ENCODE measurements around the gene FECH.
A peak's percentile ranks its signal among the peaks of the same experiment; 100 is the strongest.
"Not testable (repeated sequence)": the region's sequence is repeated elsewhere in the genome, so short reads cannot be mapped to it uniquely, and the experiment has no call there.

FECH gene, protein sequence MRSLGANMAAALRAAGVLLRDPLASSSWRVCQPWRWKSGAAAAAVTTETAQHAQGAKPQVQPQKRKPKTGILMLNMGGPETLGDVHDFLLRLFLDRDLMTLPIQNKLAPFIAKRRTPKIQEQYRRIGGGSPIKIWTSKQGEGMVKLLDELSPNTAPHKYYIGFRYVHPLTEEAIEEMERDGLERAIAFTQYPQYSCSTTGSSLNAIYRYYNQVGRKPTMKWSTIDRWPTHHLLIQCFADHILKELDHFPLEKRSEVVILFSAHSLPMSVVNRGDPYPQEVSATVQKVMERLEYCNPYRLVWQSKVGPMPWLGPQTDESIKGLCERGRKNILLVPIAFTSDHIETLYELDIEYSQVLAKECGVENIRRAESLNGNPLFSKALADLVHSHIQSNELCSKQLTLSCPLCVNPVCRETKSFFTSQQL

DNA sequence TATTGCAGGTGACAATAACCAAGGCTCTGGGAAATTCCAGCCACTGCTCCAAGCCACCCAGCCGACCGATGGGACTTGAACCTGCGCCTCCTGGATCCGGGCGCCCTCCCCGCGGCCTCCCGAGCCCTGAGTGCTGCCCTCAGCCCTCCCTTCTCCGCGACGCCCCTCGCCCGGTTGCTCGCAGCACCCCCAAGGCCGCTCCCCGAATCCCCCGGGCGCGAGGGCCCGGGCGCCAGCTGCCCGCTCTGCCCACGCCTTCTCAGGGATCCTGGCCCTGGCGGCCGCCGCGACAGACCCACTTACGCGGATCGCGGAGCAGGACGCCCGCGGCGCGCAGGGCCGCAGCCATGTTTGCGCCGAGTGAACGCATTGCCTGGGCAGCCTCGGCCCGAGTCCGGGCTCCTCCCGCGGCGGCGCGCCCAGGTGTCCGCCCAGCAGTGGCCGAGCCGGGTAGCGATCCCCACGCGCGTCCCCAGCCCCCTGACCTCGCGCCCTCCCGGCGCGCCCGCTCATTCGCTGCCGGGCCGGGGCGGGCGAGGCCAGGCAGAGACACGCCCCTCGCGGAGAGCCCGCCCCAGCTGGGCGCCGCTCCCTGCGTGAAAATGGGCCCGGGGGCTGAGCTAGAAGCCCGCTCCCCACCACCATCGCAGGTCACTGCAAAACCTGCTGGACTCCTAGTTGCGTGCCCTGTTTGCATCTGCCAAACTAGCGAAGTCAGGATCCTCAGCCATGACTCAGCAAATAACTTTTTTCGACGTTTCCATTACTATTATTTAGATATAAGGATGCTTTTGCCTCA lies at the start of gene FECH:
FECH (minus strand) TSS at position 452 of the 799 bp plus-strand sequence; CDS start at position 370, 82 bp downstream.
- DNase-seq, result peak; percentile 87

DNA sequence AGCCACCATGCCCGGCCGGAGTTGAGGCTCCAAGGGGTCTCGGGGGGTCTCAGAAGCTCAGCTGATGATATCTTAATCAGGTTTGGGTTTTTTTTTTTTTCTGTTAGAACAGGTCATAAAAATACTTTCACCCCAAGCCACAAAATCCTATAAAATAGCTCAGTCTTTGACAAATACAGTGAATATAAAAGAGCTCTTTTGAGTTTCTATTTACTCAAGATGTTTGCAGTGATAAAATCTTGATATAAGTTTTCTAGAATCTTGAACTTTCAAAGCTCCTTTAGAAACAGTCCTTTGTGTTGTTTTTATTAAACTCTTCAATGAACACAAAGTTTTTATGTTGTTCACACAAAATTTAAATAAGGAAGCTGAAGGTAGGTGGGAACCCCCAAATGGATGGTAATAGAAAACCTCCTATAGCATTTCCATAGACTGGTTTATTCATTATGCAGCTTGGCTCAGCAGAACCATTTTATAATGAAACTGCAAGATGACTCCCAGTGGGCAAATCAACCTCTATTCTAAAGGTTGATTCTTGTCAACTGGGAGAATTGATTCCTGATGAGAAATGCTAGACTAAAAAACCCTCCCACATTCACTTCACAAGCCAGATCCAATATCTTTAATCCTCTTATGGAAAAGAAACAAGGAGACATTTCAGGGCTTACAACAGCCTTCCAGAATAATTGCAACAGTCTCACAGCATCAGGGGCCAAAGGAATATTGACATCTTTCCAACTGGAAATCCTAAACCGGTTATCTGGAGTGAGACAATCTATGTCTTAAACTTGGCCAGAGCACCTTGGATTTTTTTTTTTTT lies 48.7 kb upstream of the FECH start:
- DNase-seq, result no peak

DNA sequence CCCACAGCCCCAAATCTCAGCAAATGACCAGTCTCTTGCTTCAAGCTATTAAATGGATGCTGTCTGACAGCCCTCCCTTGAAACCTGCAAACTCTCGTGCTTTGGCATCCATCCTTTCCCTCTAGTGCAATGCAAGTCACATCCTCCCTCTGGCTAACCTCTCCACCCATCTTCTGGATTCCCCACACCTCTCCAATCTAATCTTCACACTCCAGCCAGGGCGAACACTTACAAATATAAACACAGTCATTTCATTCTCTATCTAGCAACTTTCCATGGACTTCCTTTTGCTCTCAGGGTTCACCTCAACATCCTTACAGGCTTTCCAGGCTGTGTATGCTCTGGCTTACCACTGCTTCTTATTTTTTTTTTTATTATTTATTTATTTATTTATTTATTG lies 45.2 kb upstream of the FECH start:
- DNase-seq, result no peak

DNA sequence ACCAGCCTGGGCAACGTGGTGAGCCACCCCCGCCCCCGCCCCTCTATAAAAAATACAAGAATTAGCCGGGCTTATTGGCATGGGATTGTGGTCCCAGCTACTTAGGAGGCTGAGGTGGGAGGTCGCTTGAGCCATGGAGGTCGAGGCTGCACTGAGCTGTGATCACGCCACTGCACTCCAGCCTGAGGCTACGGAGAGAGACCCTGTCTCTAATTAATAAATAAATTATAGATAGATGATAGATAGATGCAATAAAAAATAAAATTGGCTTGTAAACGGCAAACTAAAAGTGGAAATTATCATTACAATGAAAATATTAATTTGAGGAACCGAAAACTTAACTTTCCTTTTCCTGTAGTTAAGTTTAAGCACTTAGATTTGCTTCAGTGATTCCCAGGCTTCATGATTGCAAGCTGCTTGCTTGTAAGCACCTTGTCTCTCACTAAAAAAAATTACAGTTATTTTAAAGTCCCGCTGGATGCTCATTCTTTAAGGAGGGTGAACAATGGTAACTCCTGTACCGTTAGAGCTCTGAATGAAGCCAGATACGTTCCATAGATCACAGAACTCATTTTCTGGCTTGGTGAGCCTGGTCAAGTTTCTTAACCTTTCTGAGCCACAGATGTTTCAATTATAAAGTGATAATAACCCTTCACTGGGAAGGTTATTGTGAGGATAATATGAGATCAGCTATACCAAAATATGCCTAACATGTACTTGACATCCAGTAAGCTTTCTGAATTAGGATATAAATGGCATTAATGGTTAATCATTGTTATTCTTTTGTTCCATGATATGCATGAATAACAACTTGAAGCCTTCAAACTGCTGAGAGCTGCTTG lies 44.5 kb upstream of the FECH start:
- DNase-seq, result no peak

DNA sequence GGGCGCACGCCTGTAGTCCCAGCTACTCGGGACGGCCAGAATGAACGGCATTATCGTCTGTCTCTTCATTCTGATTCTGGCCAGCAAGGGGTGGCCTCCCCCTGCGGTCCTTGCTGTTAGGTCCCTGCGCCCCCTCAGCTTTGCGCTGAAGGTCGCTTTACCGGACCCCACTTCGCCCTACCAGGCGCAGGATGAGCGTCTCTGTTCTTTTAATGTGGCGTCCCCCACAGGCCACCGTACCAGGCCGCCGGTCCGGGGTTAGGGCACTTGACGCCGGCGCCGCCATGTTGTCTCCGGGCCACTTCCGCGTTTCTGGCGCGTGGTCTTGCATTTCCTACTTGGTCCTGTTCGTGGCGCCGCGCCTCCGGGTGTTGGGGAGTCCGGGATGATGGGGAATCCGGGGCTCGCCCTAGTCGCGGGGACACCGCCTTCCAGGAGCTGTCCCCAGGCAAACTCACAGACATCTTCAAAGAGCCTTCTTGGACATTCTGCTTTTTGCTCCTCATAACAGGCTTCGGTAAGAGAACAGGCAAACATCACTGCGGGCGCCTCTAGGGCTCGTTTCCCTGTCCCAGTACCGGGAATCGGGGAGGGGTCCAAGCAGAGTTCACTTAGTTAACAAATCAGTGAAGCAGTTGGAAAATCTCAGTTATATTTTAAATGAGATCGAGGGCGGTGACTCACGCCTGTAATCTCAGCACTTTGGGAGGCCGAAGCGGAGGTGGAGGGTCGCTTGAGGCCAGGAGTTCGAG lies 43.7 kb upstream of the FECH start:
- peak; percentile 98 for DNase-seq

DNA sequence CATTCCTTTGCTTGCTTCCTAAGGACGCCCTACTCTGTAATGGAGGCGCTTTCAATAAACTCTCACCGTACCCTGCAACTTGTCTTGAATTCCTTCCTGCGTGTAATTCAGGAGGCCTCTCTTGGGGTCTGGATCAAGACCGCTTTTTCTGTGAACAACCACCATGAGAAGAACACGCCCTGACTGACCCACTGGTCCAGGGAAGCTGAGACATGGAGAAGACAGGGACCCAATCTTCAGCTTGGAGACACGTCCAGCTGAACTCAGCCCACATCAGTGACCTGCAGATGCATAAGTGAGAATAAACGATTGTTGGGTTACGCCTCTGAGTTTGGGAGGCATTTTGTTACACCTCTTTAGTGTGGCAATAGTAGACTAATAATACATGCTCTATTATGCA lies 42.9 kb upstream of the FECH start:
- DNase-seq, result no peak

DNA sequence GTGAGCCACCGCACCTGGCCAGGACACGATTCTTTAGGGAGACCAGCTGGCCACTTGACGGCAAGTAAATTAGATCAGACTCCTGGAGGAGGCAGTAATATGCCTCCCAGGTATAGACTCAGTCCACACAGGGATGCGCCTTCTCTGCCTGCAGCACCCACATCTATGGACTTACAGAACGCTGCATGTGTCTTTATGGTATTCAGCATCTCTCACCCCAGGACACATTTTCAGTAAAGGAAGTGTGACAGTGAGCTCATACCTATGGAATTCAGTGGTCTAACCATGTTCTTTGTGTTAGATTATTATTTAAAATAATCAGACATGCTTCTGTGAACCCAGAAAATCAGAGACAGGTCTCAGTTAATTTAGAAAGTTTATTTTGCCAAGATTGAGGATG lies 41.0 kb upstream of the FECH start:
- no peak for DNase-seq

DNA sequence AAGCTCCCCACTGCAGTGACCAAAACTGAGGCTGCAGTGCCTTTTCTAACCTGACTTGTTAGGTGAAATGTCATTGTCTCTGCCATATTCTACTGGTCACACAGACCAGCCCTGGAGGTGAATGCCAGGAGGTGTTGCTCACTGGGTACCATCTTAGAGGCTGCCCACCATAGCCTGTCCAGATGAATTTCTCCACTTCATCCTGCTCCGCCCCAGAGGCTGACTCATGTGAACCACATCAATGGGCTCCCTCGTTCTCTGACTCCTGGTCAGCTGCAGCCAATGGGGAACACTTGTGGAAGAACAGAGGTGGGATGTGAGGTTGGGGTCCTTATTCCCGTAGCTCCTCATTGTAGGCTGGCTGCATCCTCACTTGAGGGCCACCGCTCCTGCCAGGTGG lies 38.5 kb upstream of the FECH start:
- no peak for DNase-seq

DNA sequence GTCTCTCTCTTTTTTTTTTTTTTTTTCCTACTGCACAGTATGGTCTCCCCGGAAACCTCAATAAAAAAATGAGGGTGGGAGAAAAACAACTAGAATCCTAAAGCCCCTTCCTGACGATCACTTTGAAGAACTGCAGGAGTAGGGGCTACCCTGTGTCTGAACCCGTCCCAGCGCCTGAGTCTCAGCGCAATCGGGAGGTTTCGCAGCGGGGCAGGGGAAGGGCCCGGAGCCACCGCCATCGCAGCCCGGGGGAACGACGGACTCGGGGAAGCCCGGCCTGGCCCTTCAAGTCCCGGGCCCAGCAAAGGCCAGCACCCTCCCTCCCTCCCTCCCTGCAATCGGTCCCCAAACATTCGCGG lies 34.7 kb upstream of the FECH start:
- DNase-seq, result no peak

DNA sequence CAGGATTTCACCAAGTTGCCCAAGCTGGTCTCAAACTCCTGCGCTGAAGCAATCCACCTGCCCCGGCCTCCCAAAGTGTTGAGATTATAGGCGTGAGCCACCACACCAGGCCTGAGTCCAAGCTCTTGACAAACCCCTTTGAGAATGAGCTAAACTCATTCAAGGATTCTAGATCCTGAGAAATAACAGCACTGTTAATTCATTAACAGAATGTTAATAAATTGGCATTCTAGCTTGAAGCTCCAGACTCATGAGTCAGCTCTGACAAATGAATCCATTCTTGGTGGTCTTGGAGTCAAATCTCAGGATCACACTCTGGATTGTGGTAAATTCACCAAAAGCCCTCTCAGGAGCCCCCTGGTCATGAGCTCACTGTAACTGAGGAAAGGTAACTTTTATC lies 33.4 kb upstream of the FECH start:
- no peak for DNase-seq

DNA sequence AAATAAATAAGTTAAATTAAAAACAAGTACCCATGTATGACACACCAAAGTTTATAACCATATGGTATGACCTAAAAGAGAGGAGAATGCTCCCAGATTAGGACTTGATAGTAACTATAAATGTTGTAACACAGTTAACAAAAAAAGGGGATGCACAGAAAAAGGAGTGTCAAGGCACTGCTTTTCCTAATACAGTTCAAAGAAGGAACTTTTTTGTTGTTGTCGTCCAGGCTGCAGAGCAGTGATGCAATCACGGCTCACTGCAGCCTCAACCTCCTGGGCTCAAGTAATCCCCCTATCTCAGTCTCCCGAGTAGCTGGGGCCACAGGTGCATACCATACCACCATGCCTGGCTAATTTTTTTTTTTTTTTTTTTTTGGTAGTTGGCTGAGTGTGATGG lies 32.4 kb upstream of the FECH start:
- DNase-seq, result no peak

DNA sequence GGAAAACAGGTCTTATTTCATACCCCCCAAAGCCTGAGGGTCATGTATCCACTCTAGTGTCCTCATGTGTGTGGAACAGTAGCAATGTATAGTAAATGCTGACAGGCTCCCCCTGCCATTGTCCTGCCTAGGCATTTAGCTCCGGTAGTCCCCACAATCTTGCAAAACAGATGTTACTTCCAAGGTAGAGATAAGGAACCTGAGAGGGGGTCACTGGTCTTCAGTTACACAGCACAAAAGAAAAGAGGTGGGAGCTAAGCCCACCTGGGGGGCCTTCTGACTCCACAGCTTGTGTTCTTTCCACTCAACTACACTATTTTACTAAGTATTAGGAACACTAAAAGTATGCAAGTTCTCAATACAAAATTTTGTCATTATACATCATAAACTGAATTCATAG lies 17.4 kb upstream of the FECH start:
- no peak for DNase-seq

DNA sequence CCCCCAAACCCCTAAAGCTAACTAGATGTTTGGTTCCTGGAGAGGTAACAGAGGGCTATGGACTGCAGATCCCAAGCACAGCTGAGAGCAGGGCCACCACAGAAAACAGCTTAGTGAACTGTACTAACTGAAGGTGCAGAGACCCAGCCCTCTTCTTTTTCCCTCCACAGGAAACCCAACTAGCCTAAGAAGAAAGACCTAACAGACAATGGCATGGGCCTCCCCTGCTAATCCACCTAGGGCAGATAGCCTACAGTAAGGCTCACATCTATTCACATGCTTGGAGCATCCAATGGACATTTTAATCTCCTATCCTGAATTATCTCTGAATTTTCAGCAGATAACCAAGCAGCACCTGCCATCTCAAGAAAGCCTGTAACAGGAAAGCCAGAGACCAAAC lies 8.8 kb upstream of the FECH start:
- DNase-seq, result no peak

DNA sequence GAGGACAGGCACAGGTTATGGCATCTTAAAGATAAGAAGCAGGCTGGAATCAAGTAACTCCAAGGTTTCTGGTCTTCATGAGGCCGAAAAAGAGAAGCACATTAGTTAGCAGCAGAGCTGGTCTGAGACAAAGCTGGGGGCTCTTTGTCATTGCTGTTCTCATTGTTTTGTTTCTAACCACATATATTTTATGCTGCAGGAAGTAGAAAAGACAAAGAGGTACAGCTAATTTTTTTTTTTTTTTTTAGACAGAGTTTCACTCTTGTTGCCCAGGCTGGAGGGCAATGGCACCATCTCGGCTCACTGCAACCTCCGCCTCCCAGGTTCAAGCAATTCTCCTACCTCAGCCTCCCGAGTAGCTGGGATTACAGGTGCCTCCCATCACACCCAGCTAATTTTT lies 6.2 kb upstream of the FECH start:
- DNase-seq, result not testable (repeated sequence)

DNA sequence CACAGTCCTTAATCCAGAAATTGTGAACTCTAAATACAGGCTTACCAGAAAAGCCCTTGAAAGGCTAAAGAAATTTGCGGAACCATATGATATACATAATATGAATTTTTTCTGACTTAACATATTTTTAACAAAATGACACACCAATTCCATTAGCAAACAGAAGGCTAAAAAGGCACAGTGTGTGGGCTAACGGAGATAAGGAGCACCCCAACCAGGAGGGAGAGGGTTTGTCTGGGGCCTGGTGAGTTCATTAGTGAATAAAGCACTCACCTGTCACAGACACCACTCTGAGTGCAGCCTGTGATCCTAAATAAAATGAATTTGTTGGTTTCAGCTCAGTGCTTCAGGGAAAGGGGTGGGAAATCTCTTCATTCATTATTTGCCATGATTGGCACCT lies 2.7 kb upstream of the FECH start:
- DNase-seq, result no peak

DNA sequence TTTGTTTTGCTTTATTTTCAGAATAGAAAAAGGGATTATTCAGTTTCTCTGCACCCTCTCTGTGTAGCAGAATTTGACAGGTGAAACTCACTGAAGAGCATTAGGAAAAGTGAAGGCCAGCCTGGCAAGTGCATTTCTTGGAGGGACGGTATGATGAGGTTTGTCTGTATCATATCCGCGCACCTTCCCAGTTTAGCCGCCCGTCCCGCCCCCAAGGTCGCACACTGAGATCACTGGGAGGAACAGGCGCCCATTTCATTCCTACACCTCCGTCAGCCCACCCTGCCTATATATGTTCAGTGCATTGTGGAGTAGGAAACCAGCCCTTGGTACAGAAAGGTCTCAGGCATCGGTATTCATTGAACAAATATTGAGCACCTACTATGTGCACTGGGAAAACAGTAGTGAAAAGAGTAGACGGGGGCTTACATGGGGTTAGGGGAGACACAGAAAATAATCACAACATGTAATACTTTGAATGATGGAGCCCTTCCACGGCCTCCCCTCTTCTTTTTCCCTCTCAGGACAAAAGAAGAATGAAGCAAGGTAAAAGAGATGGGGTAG lies 678 bp upstream of the FECH start:
- DNase-seq, result no peak

DNA sequence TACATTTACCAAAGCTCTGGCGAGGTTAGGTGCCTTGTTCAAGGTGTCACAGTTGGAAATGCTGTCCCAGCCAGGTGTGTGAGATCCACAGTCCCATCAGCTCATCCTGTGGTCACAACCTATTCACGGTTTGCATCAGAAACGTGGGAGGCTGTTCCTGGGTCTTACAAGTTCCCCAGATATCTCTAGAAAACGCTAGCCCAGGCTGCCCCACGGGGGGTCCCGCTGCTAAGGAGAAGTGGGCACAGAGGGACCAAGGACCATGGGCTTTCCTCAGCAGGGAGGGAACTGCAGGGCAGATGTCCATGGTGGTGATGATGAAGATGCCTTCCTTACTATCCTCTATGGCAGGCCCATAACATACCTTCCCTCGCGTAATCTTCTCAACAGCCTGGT lies 649 bp downstream of the FECH start:
- no peak for DNase-seq

DNA sequence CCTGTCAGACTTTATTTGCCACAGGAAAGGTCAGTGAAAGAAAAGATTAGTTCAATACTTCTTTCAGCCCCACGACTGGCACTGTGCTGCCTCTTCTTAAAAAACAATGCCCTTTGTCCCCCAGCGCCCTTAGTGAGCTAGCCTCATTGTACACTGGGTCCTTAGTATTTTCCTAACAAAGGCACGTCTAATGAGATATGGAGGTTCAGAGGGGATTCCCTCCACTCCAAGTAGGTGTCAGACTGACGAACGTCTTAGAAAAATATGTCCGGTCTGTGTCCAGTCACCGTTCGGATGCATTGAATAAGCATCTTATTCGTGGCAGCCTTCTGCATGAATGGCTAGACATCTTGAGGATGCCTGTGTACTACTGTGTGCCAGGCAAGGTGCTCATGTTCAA lies 1.1 kb downstream of the FECH start:
- no peak for DNase-seq

DNA sequence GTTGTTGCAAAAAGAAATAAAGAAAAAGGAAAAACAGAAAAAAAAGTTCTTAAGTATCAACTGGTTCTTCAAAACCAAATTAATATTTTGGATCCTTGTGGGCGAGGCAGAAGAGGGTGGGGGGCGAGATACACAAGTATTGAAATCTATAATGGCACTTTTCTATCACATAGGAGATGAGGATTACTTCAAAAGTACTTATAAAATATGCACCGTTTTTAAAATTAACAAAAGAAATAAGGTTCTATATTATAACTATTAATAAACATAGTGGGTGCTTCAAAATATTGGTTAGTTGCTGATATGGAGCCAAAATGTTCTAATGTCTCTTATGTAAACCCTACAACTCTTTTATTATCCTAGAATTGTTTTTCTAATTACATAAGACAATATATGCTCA lies 2.1 kb downstream of the FECH start:
- no peak for DNase-seq

DNA sequence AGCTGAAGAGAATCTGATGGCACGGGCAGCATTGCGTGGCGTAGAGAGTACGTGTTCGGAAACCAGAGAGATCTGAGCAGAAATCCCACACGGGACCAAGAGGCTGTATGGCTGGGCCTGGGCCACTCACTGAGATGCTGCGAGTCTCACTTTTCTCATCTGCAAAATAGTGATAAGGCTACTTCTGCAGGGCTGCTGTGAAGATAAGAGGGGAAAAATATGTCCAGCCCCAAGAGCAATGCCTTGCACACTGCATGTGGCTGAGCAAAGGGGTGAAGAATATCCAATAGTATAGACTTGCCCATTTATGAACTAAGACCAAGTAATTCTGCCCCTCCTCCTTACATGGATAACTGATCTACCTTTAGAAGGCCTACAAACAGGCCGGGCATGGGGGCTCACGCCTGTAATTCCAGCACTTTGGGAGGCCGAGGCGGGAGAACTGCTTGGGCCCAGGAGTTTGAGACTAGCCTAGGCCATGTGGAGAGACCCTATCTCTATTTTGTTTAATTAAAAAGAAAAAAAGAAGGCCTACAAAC lies 3.1 kb downstream of the FECH start:
- no peak for DNase-seq

DNA sequence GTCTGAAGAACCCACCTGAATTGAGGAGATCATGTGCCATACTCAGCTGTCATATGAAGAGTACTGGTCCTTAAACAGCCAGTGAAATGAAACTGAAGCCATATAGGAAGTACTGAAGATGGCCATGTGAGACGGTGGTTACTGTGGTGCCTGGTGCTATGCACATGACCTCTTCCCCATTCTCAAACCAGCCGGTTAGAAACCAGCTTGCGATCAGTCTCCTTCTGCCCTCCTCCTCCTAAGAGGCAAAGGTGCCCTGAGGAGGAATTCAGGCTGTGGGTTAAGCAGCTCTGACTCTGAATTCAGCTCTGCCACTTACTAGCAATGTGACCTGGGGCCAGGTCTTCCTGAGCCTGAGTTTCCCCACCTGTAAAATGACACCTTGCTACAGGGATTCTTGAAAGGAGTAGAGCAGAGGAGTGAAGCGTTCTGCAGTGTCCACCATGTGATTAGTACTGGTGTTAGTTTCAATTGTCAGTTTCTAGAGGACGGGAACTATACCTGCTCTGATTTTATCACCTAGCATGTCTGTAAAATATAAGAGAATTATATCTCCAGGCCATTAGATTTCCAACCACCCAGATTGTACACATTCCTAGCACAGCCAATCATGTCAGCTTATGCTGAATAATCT lies 5.1 kb downstream of the FECH start:
- no peak for DNase-seq

Measured in right forelimb (tissue), 1 donor.